ENCODE measurements around the gene RIBC1. TPM values are rescaled to one million over a fixed set of nuclear protein-coding genes. Genes with fewer than 3 reads are reported as not detected.

RIBC1 gene
- total and polyA plus RNA-seq, 11 donors = 0.28 to 1.7 (median 0.61) TPM

- H3K4me3 ChIP-seq = peak within 1 kb of the TSS; percentile 47 to 84 (median 72)
- DNase-seq (peak; percentile 94 to 99 (median 97)), ATAC-seq (peak; percentile 97 to 99 (median 98))
- H3K36me3 ChIP-seq = no peaks in the 10 kb centered on the region
- no peaks in the 10 kb centered on the region for H3K27me3 ChIP-seq
- no peaks in the 10 kb centered on the region for H3K9me3 ChIP-seq
- H3K4me1 ChIP-seq = peaks cover 0 to 23% (median 10%) of the 10 kb centered on the region in 12 donors
- H3K27ac ChIP-seq = peak within 1 kb of the TSS; percentile 82 to 95 (median 91)
- 0 to 7% (median 1%) methylated on average over 9 to 75 of the region's 75 CpGs for WGBS, 4 donors
- intact Hi-C loops (cut with DNase I) = loop anchor here in 2 of 10 donors (1.0 to 10.0 kb wide), 2 partner anchors 12 to 137 kb away; partner anchors contain the start of genes HSD17B10 (in 1 of the 2) and IQSEC2 (in 1 of the 2)
- TF ChIP-seq POLR2A (IDR thresholded peaks at IDR 0.05) (peak in 1 of 2 donors; percentile 57), CTCF (IDR thresholded peaks at IDR 0.05) (no peak)
Observed at GRCh38 chrX:53422086-53422860, 400 bp upstream of the RIBC1 start, which contains the start of gene SMC1A. SMC1A (minus strand) TSS chrX:53422654; CDS start chrX:53422600, 54 bp downstream.

- ATAC-seq = no peak
- intact Hi-C loops (cut with DNase I) = loop anchor here in 5 of 10 donors (10.0 kb wide), 2 partner anchors 115 to 145 kb away; partner anchors contain the start of gene IQSEC2 (in 3 of the 5)
Observed at GRCh38 chrX:53429755-53430154, 7.1 kb downstream of the RIBC1 start.

GRCh38 chrX:53430231-53430630 lies 7.6 kb downstream of the RIBC1 start:
- TF ChIP-seq POLR2A (IDR thresholded peaks at IDR 0.05) (no peak), CTCF (IDR thresholded peaks at IDR 0.05) (no peak)
- no peaks in the 10 kb centered on the region for H3K9me3 ChIP-seq
- intact Hi-C loops (cut with DNase I) = loop anchor here in 4 of 10 donors (10.0 kb wide), 2 partner anchors 115 to 145 kb away; partner anchors contain the start of gene IQSEC2 (in 2 of the 4)

More at GRCh38 chrX:53429755-53430154, 7.1 kb downstream of the RIBC1 start:
- no peak overlapping the region for H3K27ac ChIP-seq
- H3K36me3 ChIP-seq = peaks cover 0 to 33% (median 17%) of the 10 kb centered on the region in 9 donors
- TF ChIP-seq POLR2A (IDR thresholded peaks at IDR 0.05) = no peak
- no peak for DNase-seq
- peaks cover 0 to 13% (median 4%) of the 10 kb centered on the region in 12 donors for H3K4me1 ChIP-seq
- WGBS, 4 donors = 91 to 98% (median 94%) methylated on average over 5 to 8 of the region's 8 CpGs
- H3K4me3 ChIP-seq = no peak overlapping the region
- no peaks in the 10 kb centered on the region for H3K9me3 ChIP-seq
- peaks cover 0 to 4% (median 0%) of the 10 kb centered on the region in 9 donors for H3K27me3 ChIP-seq

GRCh38 chrX:53433651-53434639 lies 11.3 kb downstream of the RIBC1 start, which contains the start of gene HSD17B10:
HSD17B10 (minus strand) TSS chrX:53434370; CDS start chrX:53434345, 25 bp downstream.
- Histone ChIP-seq H3K27ac (peak within 1 kb of the TSS in 10 of 12 donors; percentile 53 to 83 (median 72)), H3K27me3 (peaks cover 0 to 19% (median 0%) of the 10 kb centered on the region in 9 donors), H3K4me1 (peaks cover 0 to 19% (median 4%) of the 10 kb centered on the region in 12 donors), H3K4me3 (peak within 1 kb of the TSS; percentile 36 to 87 (median 66)), H3K36me3 (peaks cover 0 to 33% (median 17%) of the 10 kb centered on the region in 9 donors), H3K9me3 (no peaks in the 10 kb centered on the region)
- intact Hi-C loops (cut with DNase I) = loop anchor here in 4 of 10 donors (1.0 to 10.0 kb wide), 4 partner anchors 12 to 149 kb away; partner anchors contain the start of genes IQSEC2 (in 2 of the 4), RIBC1 (in 1 of the 4) and SMC1A (in 1 of the 4)
- TF ChIP-seq CTCF (IDR thresholded peaks at IDR 0.05) (no peak), POLR2A (IDR thresholded peaks at IDR 0.05) (peak in 1 of 2 donors; percentile 44)
- 3 to 46% (median 16%) methylated on average over 43 to 61 of the region's 61 CpGs for WGBS, 4 donors
- DNase-seq (peak; percentile 90 to 94 (median 92)), ATAC-seq (peak; percentile 97 to 100 (median 98))

More at GRCh38 chrX:53430231-53430630, 7.6 kb downstream of the RIBC1 start:
- DNase-seq = no peak
- Histone ChIP-seq H3K36me3 (peaks cover 0 to 33% (median 17%) of the 10 kb centered on the region in 9 donors), H3K4me1 (peaks cover 0 to 14% (median 4%) of the 10 kb centered on the region in 12 donors), H3K27ac (no peak overlapping the region), H3K27me3 (peaks cover 0 to 4% (median 0%) of the 10 kb centered on the region in 9 donors), H3K4me3 (no peak overlapping the region)
- 88 to 93% (median 91%) methylated on average over 7 to 9 of the region's 9 CpGs for WGBS, 4 donors
- no peak for ATAC-seq

Measured in heart left ventricle (tissue), 16 donors.